IMR-90 (cell line): ENCODE measurements around the gene LINGO4.

ENCODE experiments used
- CEBPB ChIP-seq: IDR thresholded peaks from 2 replicates; pipeline ENCODE4 v1.6.1; 2012; ENCODE audit warnings: low read depth, low read length, improper control_type of control experiment
- RAD21 ChIP-seq: IDR thresholded peaks from 2 replicates; pipeline ENCODE4 v1.6.1; 2012; ENCODE audit warnings: low read length, improper control_type of control experiment
- RCOR1 ChIP-seq: IDR thresholded peaks from 2 replicates; pipeline ENCODE4 v1.6.1; 2012; ENCODE audit warnings: mild to moderate bottlenecking, low read length, improper control_type of control experiment; ENCODE audit not compliant: insufficient replicate concordance
- RFX5 ChIP-seq: IDR thresholded peaks from 2 replicates; pipeline ENCODE4 v1.8.0; 2012; ENCODE audit warnings: low read depth, mild to moderate bottlenecking, low read length, moderate library complexity
- TF ChIP-seq, protein P1 (sequence below): conservative IDR thresholded peaks from 2 replicates; pipeline ENCODE4 v1.5.1; 2012; ENCODE audit warnings: mild to moderate bottlenecking, low read depth, low read length, improper control_type of control experiment
- TF ChIP-seq, protein P2 (sequence below): fragments of 150-350 bp; IDR thresholded peaks from 2 replicates; pipeline ENCODE4 v1.6.1; 2016; ENCODE audit warnings: low read depth, mild to moderate bottlenecking, low read length, moderate library complexity, borderline replicate concordance

DNA sequence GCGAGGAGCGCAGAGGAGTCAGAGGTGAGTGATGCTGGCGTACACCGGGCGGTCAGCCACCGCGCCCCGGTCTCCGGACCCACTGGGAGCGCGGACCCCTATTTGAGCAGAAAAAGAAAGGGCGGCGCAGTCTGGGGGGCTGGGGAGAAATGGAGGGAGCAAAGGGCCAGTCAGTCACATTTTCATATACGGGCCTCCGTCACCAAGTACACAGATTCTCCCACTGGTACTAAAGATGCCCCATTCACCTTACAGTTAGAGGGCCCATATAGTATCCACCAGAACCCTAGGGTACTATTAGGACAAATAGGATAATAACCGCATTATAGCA lies 33.8 kb upstream of the LINGO4 start:
- TF ChIP-seq CEBPB (no peak), RAD21 (no peak), RCOR1 (no peak), RFX5 (no peak)
- TF ChIP-seq, protein P1, sequence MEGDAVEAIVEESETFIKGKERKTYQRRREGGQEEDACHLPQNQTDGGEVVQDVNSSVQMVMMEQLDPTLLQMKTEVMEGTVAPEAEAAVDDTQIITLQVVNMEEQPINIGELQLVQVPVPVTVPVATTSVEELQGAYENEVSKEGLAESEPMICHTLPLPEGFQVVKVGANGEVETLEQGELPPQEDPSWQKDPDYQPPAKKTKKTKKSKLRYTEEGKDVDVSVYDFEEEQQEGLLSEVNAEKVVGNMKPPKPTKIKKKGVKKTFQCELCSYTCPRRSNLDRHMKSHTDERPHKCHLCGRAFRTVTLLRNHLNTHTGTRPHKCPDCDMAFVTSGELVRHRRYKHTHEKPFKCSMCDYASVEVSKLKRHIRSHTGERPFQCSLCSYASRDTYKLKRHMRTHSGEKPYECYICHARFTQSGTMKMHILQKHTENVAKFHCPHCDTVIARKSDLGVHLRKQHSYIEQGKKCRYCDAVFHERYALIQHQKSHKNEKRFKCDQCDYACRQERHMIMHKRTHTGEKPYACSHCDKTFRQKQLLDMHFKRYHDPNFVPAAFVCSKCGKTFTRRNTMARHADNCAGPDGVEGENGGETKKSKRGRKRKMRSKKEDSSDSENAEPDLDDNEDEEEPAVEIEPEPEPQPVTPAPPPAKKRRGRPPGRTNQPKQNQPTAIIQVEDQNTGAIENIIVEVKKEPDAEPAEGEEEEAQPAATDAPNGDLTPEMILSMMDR: no peak
- TF ChIP-seq, protein P2, sequence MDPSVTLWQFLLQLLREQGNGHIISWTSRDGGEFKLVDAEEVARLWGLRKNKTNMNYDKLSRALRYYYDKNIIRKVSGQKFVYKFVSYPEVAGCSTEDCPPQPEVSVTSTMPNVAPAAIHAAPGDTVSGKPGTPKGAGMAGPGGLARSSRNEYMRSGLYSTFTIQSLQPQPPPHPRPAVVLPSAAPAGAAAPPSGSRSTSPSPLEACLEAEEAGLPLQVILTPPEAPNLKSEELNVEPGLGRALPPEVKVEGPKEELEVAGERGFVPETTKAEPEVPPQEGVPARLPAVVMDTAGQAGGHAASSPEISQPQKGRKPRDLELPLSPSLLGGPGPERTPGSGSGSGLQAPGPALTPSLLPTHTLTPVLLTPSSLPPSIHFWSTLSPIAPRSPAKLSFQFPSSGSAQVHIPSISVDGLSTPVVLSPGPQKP: no peak
